Amygdala (tissue), 56 donors: ENCODE data around the gene LRRC23.
"Not testable (repeated sequence)": the region's sequence is repeated elsewhere in the genome, so short reads cannot be mapped to it uniquely, and the experiment has no call there.

Source experiments
- DNase-seq, 56 donors: peaks; one replicate each; lab custom pipeline; 2025; lab: John Stamatoyannopoulos, UW

LRRC23 gene

DNA sequence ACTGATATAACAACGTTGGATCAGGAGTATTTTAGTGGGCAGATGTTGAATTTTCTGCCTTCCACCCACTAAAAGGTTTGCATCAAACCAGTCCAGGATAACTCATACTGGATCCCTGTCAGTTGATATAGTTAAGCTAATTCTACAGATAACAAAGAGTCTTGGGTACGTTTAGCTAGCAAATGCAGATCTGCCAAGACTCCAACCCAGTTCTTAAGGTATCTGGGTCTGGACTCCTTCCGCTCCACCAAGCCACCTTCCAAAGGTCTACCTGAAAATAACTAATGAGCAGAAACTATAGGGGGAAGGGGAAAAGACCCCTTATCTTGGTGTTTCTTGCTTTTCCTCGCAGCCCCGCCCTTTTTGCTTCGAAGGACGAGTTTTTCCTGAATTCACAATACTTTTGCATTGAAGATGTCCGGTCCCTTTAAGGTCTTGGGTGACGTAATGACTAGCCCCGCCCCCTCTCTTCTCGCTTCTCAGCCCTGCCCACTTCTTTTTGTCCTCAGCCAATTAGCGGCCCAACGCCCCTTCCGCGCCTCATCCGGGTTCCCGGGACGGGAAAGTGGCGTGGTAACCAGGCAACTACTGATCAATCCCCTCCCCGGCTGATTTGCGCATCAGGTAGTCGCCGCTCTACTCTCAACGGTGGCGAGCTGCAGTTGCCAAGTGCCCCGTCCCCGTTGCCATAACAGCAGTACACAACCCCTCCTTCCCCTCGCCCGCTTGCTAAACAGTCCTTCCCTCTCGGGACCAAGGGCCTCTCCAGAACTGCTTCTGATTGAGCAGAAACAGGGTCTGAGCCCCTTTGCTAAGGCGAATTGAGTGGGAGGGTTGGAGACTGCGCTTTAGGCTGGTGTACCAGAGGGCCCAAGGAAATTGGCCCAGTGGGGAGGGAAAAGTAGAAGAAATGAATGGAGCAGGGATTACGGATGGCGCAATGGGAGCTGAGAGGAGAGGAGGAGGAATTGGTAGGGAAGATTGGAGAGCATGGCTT is at the start of gene LRRC23:
Gene LRRC23, plus strand, starts transcription at position 543 of the 997 bp plus-strand sequence. CDS start 812 bp downstream, outside the sequence.
- DNase-seq = peak; percentile 86 to 99 (median 95)

DNA sequence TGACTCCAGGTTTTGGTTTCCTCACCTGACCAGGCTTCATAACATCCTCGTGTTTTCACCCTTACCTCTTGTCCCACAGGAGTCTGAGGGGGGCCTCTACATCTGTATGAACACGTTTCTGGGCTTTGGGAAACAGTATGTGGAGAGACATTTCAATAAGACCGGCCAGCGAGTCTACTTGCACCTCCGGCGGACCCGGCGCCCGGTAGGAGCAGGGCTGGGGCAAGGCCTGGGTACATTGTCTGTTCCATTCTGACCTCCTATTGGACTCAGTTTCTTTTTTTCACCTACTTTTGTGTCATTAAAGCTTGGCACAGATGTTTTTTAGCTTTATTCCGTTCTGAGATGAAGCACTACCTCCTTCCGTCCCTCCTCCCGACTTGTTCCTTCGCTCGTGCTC is 49.3 kb upstream of the LRRC23 start:
- DNase-seq = no peak

GRCh38 chr12:6858799-6859198 is 45.8 kb upstream of the LRRC23 start:
- DNase-seq = no peak

DNA sequence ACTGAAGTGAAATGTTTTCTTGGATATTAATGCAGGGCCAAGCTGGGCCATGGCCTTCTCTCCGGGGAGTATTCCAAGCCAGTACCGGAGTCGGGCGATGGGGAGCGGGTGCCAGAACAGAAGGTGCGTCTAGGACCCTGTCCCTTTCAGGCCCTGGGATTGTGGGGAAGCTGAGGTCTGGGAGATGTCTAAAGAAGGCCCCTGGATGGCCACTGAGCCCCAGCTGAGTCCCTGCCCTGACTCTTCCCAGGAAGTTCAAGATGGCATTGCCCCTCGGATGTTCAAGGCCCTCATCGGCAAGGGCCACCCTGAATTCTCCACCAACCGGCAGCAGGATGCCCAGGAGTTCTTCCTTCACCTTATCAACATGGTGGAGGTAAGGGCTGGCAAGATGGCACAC is 44.5 kb upstream of the LRRC23 start:
- DNase-seq = no peak

DNA sequence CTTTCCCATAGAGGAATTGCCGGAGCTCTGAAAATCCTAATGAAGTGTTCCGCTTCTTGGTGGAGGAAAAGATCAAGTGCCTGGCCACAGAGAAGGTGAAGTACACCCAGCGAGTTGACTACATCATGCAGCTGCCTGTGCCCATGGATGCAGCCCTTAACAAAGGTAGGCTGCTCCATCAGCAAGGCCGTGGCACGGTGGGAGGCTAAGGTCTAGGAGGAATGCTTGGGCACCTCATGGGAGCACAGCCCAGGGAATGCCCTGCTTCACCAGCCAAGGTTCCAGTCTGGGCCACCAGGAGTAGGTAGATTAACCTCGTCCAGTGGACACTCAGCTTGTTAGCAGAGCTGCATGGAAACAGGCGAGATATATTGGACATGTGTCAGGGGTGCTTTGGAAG is 43.7 kb upstream of the LRRC23 start:
- DNase-seq = no peak

GRCh38 chr12:6861391-6861790 is 43.2 kb upstream of the LRRC23 start:
- no peak for DNase-seq

DNA sequence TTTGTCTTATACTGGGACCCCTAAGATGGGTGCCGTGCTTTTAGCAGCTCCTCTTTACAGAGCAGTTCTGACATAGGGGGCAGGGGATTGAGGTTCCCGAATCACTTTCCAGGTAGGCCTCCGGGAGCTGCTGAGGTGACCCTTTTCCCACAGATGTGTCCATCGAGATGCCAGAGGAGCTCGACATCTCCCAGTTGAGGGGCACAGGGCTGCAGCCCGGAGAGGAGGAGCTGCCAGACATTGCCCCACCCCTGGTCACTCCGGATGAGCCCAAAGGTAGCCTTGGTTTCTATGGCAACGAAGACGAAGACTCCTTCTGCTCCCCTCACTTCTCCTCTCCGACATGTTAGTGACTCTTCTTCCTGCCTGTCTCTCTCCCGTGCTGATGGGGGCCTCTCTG is 41.6 kb upstream of the LRRC23 start:
- DNase-seq = no peak

- no peak for DNase-seq
These were observed 40.9 kb upstream of the LRRC23 start for GRCh38 chr12:6863586-6864321.

DNA sequence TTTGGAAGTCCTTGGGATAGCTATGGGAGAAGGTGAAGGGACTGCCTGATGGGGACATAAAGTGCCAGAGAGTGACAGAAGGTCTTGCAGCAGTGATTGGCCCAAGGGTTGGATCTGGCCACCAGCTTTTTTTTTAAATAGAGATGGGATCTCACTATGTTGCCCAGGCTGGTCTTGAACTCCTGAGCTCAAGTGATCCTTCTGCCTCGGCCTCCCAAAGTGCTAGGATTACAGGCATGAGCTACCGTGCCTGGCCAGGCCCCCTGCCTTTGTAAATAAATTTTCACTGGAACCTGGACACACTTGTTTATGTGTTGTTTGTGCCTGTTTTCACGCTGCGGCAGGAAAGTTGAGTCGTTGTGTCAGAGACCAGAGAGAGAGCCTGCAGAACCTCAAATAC is 39.3 kb upstream of the LRRC23 start:
- DNase-seq = not testable (repeated sequence)

GRCh38 chr12:6866163-6866919 is 38.3 kb upstream of the LRRC23 start:
- DNase-seq = no peak

DNA sequence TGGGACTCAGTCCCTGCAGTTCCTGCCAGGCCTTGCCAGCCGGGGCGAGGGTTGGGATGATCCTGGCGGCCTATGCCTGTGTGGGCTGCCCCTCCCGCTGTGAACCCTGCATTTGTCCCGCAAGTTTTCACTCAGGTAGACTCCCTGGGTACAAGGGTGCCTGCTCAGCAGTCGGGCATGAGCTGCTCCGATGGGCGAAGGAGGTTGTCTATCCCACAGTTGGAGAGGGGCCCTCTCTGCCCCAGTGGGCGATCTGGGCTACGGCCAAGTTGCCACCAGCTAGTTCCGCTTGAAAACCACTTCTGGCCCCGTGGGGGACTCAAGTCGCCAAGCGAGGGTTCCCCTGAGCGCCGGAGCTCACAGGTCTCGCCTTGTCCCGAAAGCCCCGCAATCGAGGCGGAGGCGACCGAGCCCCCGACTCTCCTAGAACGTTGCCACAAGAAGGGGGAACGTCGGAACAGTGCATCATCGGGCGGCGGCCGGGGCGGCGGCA is 37.7 kb upstream of the LRRC23 start:
- DNase-seq = peak in 18 of 56 donors; percentile 37 to 78 (median 54)

DNA sequence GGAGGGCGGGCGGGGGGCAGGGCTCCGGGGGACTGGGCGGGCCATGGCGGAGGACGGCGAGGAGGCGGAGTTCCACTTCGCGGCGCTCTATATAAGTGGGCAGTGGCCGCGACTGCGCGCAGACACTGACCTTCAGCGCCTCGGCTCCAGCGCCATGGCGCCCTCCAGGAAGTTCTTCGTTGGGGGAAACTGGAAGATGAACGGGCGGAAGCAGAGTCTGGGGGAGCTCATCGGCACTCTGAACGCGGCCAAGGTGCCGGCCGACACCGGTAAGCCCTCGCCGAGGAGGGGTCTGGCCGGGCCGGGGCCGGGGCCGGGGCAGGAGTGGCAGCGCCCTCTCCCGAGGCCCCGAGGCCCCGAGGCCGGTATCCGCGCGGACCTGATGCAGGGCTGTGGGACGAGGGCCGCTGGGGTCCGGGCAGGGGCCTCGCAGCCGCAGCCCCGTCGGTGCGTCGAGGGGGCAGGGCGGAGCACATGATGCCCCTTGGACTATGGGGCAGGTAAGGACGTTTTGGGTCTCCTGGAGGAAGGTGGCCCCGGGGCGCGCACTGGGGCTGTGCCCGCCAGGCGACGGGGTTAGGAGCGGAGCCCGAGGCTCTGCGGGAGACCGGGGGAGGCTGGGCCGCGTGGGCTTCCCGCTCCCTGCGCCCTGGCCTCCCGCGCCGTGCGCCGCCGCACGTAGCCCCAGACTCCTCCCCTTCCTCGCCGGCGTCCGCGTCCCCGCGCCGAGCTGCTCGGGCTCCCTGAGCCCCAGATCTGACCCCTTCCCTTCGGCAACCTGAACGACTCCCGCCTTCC is 37.0 kb upstream of the LRRC23 start, which contains the start of gene TPI1:
Gene TPI1, plus strand, starts transcription at position 119 of the 798 bp plus-strand sequence. Its CDS starts 36 bp downstream, at position 155.
- peak in 52 of 56 donors; percentile 24 to 89 (median 76) for DNase-seq

GRCh38 chr12:6868211-6869048 is 36.2 kb upstream of the LRRC23 start:
- DNase-seq = peak in 5 of 56 donors; percentile 33 to 63 (median 56)

DNA sequence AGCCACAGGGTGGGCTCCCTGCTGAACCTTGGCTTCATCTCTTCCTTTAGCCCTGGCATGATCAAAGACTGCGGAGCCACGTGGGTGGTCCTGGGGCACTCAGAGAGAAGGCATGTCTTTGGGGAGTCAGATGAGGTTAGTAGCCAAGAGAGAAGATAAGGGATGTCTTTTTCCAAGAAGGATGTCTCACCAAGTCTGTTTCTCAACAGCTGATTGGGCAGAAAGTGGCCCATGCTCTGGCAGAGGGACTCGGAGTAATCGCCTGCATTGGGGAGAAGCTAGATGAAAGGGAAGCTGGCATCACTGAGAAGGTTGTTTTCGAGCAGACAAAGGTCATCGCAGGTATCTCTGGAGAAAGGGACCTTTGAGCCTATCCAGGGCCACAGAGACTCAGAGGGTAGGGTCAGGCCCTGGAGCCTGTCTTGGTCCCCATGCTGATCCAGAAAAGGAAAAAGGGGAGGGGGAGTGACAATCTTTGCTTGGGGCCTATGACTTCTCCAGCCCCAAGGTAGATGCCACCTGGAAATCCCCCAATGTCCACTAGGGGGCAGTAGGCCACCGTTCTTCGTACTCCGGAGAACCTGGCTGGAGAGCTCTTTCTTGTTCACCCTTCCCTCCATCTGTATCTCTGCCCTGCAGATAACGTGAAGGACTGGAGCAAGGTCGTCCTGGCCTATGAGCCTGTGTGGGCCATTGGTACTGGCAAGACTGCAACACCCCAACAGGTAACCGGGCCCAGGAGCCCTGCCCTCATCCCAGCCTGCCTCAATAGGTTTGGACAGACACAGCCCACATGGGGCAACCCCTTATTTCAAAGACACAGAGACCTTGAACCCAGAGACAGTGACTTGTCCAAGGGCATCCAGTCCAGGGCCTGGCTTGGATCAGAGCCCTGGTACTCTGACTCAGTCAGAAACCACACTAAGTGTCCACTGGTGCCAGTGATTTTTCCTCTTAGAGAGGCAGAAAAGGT is 35.3 kb upstream of the LRRC23 start:
- DNase-seq = peak in 50 of 56 donors; percentile 7 to 78 (median 40)

- not testable (repeated sequence) for DNase-seq
These were observed 34.3 kb upstream of the LRRC23 start for GRCh38 chr12:6870304-6870703.

DNA sequence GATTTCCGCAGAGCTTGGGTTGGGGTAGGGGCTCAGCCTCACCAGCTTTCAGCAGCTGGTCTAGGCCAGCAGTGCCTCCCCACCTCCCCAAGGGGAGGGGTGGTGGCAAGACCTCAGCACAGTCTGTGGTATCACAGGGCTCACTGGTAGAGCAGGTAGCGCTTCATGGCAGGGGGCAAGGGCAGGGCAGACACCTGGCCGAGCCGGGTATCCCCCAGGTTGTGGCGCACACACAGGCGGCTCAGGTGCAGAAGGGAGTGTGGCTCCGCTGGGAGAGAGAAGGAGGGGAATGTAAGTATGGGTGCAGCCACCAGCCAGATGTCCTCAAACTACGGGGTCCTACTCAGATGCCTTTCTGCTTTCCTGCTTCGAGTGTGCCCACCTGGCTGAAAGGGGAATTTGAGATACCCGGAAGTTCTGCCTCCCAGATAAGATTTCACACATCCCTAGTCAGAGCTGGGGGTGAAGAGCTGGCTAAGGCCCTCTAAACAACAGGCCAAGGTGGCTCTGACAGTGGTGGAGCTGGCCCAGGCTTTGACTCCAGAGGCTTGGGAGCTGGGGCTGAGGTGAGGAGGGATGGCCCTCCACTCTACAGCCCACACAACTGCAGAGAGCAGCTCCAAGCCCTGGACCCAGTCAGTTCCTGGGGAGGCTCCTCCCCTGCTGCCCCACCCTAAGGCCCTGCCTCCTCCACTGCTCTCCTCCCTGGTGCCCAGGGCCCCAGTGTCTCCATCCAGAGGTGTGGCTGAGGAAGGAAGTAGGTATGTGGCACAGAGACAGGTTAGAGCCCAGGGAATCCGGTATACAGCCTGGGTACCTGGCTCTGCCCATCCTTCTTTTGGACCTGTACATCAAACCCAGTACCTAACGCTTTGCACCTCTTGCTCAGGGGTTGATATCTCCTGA is 33.3 kb upstream of the LRRC23 start:
- DNase-seq = peak in 1 of 56 donors; percentile 18
